H1 (cell line): Measurements from ENCODE around the gene NR2F2.

Experiments
- CBX8 ChIP-seq: fragments of 300-800, 300-1000 bp; sonication (generic); IDR thresholded peaks from 2 replicates; pipeline ENCODE4 v1.7.1; 2016; ENCODE audit warnings: low read depth, low read length, borderline replicate concordance
- CTCF ChIP-seq, 3 experiments: IDR thresholded peaks; 1 replicate in 2 of 3; 2 replicates in 1 of 3; pipeline versions ENCODE4 v1.5.1 to v1.6.1; 2011; ENCODE audit warnings: low read length in 3 of 3, mild to moderate bottlenecking in 3 of 3, inconsistent platforms in 2 of 3, low read depth in 1 of 3, moderate library complexity in 1 of 3; ENCODE audit not compliant: insufficient read depth in 1 of 3; ENCODE audit errors: control extremely low read depth in 1 of 3
- FOSL1 ChIP-seq: IDR thresholded peaks from 2 replicates; pipeline ENCODE4 v1.6.1; 2011; ENCODE audit warnings: mild to moderate bottlenecking, low read depth, low read length, moderate library complexity; ENCODE audit not compliant: insufficient read depth
- HDAC2 ChIP-seq, 2 experiments: fragments of 300-600 bp in 1 of 2; sonication (generic) in 1 of 2; IDR thresholded peaks; 2 replicates each; pipeline ENCODE4 v1.6.1; 2011 to 2012; ENCODE audit warnings: low read depth in 2 of 2, low read length in 2 of 2, mild to moderate bottlenecking in 2 of 2, moderate library complexity in 2 of 2, borderline replicate concordance in 1 of 2, inconsistent platforms in 1 of 2
- KDM1A ChIP-seq: fragments of 200-600, 300-600 bp; sonication (generic); IDR thresholded peaks from 2 replicates; pipeline ENCODE4 v1.7.1; 2016; ENCODE audit warnings: mild to moderate bottlenecking, low read length, borderline replicate concordance
- POLR2A ChIP-seq, 2 experiments: IDR thresholded peaks; 1 replicate in 1 of 2; 2 replicates in 1 of 2; pipeline ENCODE4 v1.6.1; 2011; ENCODE audit warnings: low read depth in 2 of 2, low read length in 2 of 2, mild to moderate bottlenecking in 2 of 2; ENCODE audit errors: control extremely low read depth in 1 of 2
- SIN3A ChIP-seq, 2 experiments: IDR thresholded peaks in 1 of 2; conservative IDR thresholded peaks in 1 of 2; 2 replicates each; pipeline ENCODE4 v1.6.1; 2011 to 2012; ENCODE audit warnings: low read length in 2 of 2, improper control_type of control experiment in 1 of 2, low read depth in 1 of 2, mild to moderate bottlenecking in 1 of 2

DNA sequence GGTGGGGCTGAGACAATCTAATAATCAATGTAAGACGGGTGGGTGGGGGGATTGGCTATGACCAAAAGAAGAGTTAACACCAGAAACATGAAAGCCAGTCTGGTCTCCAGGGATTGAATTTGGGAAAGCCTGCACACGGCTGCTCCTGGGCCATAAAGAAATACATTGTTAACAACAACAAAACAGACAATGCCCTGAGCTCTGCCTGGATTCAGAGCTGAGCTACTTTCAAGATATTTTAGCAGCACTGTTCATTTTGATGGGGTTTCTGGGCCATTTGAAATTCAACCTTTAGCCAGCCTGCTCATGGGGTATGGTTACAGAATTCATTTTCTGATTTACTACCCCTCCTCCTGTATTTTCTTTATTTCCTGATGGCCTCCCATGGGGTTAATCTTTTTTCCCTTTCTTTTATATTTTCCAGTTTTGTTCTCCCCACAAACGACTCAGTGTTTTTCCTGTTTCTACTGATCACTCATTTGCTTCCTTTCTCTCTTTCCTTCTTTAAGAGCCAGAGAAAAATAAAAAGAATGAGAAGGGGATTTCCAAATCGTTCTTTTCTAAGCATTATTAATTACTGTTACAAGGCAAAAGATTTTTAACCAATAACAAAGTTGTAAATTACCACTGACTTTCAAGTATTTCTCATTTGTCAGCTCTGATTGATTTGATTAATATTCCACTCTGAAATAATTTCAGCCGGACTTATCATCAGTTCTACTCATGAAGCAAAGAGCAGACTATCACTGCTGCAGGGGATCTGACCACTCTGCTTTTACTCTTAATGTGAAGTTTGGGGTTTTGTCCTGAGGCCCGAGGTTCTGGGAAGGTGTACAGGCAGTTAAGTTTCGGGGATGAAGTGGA, 19.6 kb downstream of the NR2F2 start:
- TF ChIP-seq CTCF (IDR thresholded peaks at IDR 0.05; ENCODE audit: control extremely low read depth in 1 of 3, insufficient read depth in 1 of 3, low read depth in 1 of 3, low read length in 3 of 3): no peak
- TF ChIP-seq POLR2A (IDR thresholded peaks at IDR 0.05; ENCODE audit: control extremely low read depth in 1 of 2, low read depth in 2 of 2, low read length in 2 of 2): no peak
- TF ChIP-seq SIN3A (conservative IDR thresholded peaks at IDR 0.05 in 1 of 2, IDR thresholded peaks at IDR 0.05 in 1 of 2; ENCODE audit: low read depth in 1 of 2, low read length in 2 of 2): no peak
- TF ChIP-seq KDM1A: no peak
- 0 out of 2 replicates have a peak, but pooled peaks have one; percentile 46 for TF ChIP-seq CBX8
- no peak for TF ChIP-seq FOSL1
- no peak for TF ChIP-seq HDAC2 (IDR thresholded peaks at IDR 0.05; ENCODE audit: borderline replicate concordance in 1 of 2, low read depth in 2 of 2, low read length in 2 of 2)
